Body of pancreas (tissue), 4 donors: ENCODE results near the gene DTNB.

ENCODE experiments used
- POLR2A ChIP-seq, 3 donors: fragments of 450-650 bp; IDR thresholded peaks; one replicate each; pipeline ENCODE4 v1.6.1; 2016; ENCODE audit warnings: antibody characterized with exemption in 3 of 3, mild to moderate bottlenecking in 2 of 3
- TF ChIP-seq, protein P1 (sequence below), 7 experiments: fragments of 450-650 bp in 4 of 7; fragments of 200-600 bp in 3 of 7; sonication (generic) in 3 of 7; IDR thresholded peaks; one replicate each; pipeline ENCODE4 v1.5.1; 2016 to 2019; ENCODE audit warnings: antibody characterized with exemption in 7 of 7

DNA sequence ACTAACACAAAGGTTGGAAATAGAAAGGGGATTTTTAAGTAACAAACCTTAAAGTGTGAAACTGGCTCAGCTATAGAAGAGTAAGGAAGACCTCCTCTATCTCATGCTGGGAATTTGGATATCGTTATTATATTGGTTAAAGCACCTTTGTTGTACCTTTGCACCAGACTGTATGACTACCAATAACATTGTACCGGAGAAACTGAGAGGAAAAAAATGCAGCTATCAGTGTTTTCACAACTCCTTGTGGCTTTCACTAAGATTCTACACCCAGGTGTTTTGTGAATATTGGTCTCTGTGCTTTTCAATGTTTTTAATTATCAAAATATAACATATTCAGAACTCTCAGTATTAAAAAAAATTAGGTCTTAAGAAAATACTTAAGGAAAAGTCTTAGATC, 48.7 kb downstream of the DTNB start:
- TF ChIP-seq POLR2A (IDR thresholded peaks at IDR 0.05) = no peak
- TF ChIP-seq, protein P1, sequence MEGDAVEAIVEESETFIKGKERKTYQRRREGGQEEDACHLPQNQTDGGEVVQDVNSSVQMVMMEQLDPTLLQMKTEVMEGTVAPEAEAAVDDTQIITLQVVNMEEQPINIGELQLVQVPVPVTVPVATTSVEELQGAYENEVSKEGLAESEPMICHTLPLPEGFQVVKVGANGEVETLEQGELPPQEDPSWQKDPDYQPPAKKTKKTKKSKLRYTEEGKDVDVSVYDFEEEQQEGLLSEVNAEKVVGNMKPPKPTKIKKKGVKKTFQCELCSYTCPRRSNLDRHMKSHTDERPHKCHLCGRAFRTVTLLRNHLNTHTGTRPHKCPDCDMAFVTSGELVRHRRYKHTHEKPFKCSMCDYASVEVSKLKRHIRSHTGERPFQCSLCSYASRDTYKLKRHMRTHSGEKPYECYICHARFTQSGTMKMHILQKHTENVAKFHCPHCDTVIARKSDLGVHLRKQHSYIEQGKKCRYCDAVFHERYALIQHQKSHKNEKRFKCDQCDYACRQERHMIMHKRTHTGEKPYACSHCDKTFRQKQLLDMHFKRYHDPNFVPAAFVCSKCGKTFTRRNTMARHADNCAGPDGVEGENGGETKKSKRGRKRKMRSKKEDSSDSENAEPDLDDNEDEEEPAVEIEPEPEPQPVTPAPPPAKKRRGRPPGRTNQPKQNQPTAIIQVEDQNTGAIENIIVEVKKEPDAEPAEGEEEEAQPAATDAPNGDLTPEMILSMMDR (IDR thresholded peaks at IDR 0.05) = no peak
